GM21423 (cell line): ENCODE results near the gene PTPRN2.
"Not testable (repeated sequence)": the region's sequence is repeated elsewhere in the genome, so short reads cannot be mapped to it uniquely, and the experiment has no call there.

Source experiments
- ATAC-seq: cut with Tn5 transposase; IDR thresholded peaks from one replicate; pipeline ENCODE4 v1.9.1; 2021; ENCODE audit warnings: mild to moderate bottlenecking, moderate library complexity; ENCODE audit not compliant: unreplicated experiment

The PTPRN2 gene

DNA sequence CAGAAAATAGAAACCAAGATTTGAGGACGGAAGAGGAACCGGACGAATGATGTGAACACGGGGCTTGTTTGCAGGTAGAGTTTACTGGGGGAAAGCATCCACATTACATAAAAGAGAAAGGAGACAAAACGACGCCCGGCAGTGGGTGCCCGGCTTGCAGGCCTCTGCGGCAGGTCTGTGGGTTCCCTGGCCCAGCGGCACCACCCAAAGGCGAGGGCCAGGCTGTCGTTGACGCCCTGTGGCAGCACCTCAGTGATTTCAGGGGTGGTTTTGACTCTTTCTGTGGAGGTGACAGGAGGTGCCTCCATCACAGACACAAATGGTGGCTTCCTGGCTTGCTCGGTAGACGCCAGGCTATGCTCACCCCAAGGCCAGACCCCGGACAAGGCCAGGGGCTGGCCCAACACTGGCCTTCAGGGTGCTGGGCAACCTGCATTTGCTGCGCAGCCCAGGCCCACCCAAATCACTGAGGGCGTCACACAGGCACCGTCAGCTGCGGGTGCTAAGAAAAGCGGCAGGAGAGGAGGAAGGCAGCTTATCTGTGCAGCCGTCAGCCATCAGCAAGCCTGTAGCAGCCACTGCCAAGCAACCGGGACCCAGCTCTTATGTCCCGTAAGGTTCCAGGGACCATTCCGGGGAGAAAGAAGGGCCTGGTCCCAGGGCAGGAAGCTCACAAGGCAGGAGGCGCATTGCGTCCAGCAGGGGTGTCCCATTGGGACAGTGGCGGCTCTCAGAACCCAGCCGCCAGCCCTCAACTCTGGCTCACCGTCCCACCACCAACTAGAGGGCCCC lies 230.3 kb downstream of the PTPRN2 start:
- no peak for ATAC-seq

GRCh38 chr7:158356454-158356853 lies 231.2 kb downstream of the PTPRN2 start:
- no peak for ATAC-seq

DNA sequence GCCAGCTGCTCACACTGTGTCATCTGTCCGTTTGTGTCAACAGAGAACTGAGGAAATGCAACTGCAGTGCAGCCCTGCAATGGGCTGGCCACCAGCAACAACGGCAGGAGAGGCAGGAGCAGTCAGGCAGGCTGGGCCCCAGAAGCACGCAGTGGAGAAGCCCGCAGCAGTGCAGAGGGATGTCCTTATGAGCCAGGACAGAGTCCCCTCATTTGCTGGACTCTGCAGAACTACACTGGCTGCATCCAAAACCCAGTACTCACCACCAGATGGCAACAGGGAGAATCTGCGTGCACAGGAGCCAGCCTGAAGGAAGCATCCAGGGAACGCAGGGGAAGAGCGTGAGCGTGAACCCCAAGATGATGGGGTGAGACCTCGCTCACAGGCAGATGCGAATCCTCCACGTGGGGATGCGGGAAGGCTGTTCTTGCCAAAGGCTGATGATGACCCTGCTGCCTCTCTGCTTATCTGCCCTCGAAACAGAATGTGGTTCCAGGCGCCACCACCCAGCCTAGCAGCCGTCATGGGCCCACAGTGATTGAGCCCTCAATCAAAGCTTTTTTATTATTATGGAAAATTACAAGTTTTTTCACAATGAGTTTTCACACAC lies 232.1 kb downstream of the PTPRN2 start:
- ATAC-seq, result no peak

DNA sequence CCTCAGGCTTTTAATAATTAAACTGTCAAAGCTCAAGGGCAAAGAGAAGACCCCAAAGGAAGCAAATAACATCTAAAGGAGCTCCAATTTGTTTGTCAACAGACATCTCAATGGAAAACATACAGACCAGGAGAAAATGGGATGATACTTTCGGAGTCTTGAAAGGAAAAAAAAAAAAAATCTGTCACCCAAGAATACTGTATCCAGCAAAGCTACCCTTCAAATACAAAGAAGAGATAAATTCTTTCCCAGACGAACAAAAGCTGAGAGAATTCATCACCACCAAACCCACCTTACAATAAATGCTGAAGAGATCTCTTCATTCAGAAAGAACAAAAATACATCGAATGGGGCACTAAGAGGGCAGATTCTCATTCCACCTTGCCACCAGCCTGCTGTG lies 232.8 kb downstream of the PTPRN2 start:
- ATAC-seq, result no peak

GRCh38 chr7:158353606-158354570 lies 233.7 kb downstream of the PTPRN2 start:
- no peak for ATAC-seq

- not testable (repeated sequence) for ATAC-seq
Observed at GRCh38 chr7:158351899-158352729, 235.5 kb downstream of the PTPRN2 start.

- ATAC-seq, result no peak
Observed at GRCh38 chr7:158351481-158351880, 236.1 kb downstream of the PTPRN2 start.

DNA sequence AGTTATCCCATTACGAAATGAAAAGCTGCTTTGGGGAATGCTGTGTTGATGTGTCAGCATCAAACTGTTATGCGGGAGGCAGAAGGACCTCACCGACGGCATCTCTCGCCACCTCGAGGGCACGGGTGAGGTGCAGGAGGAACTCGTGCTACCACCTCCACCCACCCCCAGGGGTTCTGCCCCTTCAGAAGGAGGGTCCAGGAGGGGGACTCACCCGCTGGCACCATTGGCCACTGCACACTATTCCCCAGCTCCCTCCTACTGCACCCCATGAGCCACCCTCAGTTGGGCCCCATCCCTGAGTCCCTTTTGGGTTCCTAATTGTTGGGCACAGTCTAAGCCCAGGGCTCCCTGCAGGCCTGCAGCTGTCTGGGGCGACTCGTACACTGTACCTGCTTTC lies 236.6 kb downstream of the PTPRN2 start:
- ATAC-seq, result no peak

GRCh38 chr7:158350166-158350900 lies 237.3 kb downstream of the PTPRN2 start:
- no peak for ATAC-seq

DNA sequence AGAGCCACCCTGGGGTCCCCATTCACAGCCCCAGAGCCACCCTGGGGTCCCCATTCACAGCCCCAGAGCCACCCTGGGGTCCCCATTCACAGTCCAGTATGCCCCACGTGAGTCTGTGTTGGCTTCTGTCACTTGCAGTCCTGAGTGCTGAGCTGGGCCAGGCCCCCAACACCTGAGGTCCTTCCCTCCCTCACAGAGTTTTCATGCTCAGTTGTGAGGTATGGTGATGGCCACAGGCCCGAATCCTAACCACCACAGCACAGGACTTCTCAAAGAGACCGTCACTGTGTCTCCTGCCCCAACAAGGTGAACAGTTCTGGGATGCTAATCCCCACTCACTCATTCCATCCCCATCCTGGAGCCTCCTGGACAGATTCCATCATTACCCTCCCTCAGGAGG lies 239.2 kb downstream of the PTPRN2 start:
- ATAC-seq, result no peak

DNA sequence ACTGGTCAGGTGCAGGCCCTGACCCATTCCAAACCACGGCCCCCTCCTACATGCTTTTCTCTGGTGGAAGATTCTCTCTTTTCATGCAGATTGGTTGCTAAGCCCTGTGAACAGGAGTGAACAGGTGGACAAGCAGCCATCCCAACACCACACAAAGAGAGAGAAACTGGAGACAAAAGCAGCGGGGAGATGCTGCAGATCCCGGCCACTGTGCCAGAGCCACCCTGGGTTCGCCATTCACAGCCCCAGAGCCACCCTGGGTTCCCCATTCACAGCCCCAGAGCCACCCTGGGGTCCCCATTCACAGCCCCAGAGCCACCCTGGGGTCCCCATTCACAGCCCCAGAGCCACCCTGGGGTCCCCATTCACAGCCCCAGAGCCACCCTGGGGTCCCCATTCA lies 239.6 kb downstream of the PTPRN2 start:
- not testable (repeated sequence) for ATAC-seq

DNA sequence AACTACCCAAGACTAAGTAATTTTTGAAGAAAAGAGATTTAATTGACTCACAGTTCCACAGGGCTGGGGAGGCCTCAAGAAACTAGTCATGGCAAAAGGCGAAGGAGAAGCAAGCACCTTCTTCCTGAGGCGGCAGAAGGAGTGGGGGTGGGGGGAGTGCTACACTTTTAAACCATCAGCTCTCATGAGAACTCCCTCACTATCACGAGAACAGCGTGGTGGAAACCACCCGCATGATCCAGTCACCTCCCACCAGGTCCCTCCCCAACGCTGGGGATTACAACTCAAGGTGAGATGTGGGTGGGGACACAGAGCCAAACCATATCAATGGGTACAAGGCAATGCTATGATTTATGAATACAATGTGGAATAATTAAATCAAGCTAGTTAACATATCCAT lies 241.9 kb downstream of the PTPRN2 start:
- ATAC-seq, result no peak

DNA sequence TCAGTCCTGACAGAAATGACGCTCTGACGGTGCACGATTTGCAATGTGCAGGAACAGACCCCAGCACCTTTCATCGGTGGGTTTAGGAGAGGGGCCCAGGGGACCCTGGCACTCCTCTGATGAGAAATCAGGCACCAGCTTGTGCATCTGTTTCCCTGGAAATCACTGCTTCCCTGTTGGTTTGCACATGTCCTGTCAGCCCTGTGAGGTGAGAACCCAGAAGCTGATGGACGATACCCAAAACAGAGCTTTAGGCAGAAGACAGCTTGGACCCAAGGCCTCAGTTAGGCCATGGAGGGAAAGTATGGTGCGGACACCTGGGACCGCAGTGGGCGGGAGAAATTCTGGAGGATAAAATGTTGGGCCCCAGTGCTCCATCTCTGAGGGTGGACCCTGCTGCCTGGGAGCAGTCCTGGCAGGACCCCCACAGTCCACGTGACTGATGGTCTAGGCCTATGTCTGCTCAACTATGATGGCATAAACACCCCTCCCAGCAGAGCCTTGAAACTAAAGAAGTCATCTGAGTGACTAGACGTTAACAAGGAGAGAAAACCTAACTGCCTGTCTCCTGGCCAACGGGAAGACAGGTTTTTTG lies 242.8 kb downstream of the PTPRN2 start:
- no peak for ATAC-seq

GRCh38 chr7:158343936-158344455 lies 243.6 kb downstream of the PTPRN2 start:
- no peak for ATAC-seq

- no peak for ATAC-seq
Observed at GRCh38 chr7:158343526-158343925, 244.1 kb downstream of the PTPRN2 start.

- not testable (repeated sequence) for ATAC-seq
Observed at GRCh38 chr7:158341097-158341496, 246.5 kb downstream of the PTPRN2 start.

DNA sequence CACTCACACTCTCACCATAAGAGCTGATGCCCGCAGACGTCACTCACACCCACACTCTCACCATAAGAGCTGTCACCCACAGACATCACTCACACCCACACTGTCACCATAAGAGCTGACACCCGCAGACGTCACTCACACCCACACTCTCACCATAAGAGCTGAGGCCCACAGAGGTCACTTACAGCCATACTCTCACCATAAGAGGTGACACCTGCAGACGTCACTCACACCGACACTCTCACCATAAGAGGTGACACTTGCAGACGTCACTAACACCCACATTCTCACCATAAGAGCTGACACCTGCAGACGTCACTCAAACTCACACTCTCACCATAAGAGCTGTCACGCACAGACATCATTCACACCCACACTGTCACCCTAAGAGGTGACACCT lies 250.7 kb downstream of the PTPRN2 start:
- not testable (repeated sequence) for ATAC-seq

DNA sequence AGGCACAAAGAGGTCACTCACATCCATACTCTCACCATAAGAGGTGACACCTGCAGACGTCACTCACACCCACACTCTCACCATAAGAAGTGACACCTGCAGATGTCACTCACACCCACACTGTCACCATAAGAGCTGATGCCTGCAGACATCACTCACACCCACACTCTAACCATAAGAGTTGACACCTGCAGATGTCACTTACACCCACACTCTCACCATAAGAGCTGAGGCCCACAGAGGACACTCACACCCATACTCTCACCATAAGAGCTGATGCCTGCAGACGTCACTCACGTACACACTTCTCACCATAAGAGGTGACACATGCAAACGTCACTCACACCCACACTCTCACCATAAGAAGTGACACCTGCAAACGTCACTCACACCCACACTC lies 255.1 kb downstream of the PTPRN2 start:
- ATAC-seq, result not testable (repeated sequence)

DNA sequence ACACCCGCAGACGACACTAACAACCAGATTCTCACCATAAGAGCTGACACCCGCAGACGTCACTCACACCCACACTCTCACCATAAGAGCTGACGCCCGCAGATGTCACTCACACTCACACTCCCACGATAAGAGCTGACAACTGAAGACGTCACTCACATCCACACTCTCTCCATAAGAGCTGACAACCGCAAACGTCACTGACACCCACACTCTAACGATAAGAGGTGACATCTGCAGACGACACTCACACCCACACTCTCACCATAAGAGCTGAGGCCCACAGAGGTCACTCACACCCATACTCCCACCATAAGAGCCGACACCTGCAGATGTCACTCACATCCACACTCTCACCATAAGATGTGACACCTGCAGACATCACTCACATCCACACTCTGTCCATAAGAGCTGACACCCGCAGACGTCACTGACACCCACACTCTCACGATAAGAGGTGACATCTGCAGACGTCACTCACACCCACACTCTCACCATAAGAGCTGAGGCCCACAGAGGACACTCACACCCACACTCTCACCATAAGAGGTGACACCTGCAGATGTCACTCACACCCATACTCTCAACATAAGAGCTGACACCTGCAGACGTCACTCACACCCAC lies 255.7 kb downstream of the PTPRN2 start:
- not testable (repeated sequence) for ATAC-seq
